ENCODE data around the gene DPP9.

DPP9 gene

GRCh38 chr19:4691373-4691772, 32.3 kb downstream of the DPP9 start:
- no peak overlapping the region for H2AFZ ChIP-seq (ENCODE audit: low read depth, low read length)
- no peak overlapping the region for H3K27ac ChIP-seq (ENCODE audit: low read length)
- no peaks in the 10 kb centered on the region for H3K9me3 ChIP-seq (ENCODE audit: insufficient read depth, low read length)
- no peaks in the 10 kb centered on the region for H3K27me3 ChIP-seq (ENCODE audit: low read depth, low read length)
- no peaks in the 10 kb centered on the region for H3K79me2 ChIP-seq (ENCODE audit: low read length)
- peaks cover 53% of the 10 kb centered on the region for H3K36me3 ChIP-seq (replicated peaks; ENCODE audit: low read depth, low read length)
- no peak overlapping the region for H3K9ac ChIP-seq (ENCODE audit: low read length)
- no peak overlapping the region for H3K4me3 ChIP-seq (ENCODE audit: low read length)
- H3K4me2 ChIP-seq (ENCODE audit: low read length): no peak overlapping the region
- no peak for TF ChIP-seq EZH2phosphoT487 (IDR thresholded peaks at IDR 0.05; ENCODE audit: low read depth)
- H3K4me1 ChIP-seq (ENCODE audit: low read length): no peaks in the 10 kb centered on the region
- H4K20me1 ChIP-seq (ENCODE audit: insufficient read depth, low read length): no peaks in the 10 kb centered on the region

GRCh38 chr19:4690361-4690760, 33.3 kb downstream of the DPP9 start:
- Histone ChIP-seq H3K9ac (ENCODE audit: low read length) (no peak overlapping the region), H2AFZ (ENCODE audit: low read depth, low read length) (no peak overlapping the region), H3K27ac (ENCODE audit: low read length) (no peak overlapping the region), H3K9me3 (ENCODE audit: insufficient read depth, low read length) (no peaks in the 10 kb centered on the region), H4K20me1 (ENCODE audit: insufficient read depth, low read length) (no peaks in the 10 kb centered on the region), H3K79me2 (ENCODE audit: low read length) (no peaks in the 10 kb centered on the region), H3K4me3 (ENCODE audit: low read length) (no peak overlapping the region), H3K27me3 (ENCODE audit: low read depth, low read length) (no peaks in the 10 kb centered on the region), H3K36me3 (replicated peaks; ENCODE audit: low read depth, low read length) (peaks cover 52% of the 10 kb centered on the region), H3K4me2 (ENCODE audit: low read length) (no peak overlapping the region), H3K4me1 (ENCODE audit: low read length) (no peaks in the 10 kb centered on the region)
- TF ChIP-seq, protein P1, sequence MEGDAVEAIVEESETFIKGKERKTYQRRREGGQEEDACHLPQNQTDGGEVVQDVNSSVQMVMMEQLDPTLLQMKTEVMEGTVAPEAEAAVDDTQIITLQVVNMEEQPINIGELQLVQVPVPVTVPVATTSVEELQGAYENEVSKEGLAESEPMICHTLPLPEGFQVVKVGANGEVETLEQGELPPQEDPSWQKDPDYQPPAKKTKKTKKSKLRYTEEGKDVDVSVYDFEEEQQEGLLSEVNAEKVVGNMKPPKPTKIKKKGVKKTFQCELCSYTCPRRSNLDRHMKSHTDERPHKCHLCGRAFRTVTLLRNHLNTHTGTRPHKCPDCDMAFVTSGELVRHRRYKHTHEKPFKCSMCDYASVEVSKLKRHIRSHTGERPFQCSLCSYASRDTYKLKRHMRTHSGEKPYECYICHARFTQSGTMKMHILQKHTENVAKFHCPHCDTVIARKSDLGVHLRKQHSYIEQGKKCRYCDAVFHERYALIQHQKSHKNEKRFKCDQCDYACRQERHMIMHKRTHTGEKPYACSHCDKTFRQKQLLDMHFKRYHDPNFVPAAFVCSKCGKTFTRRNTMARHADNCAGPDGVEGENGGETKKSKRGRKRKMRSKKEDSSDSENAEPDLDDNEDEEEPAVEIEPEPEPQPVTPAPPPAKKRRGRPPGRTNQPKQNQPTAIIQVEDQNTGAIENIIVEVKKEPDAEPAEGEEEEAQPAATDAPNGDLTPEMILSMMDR (IDR thresholded peaks at IDR 0.05; ENCODE audit: low read depth, low read length): no peak

DNA sequence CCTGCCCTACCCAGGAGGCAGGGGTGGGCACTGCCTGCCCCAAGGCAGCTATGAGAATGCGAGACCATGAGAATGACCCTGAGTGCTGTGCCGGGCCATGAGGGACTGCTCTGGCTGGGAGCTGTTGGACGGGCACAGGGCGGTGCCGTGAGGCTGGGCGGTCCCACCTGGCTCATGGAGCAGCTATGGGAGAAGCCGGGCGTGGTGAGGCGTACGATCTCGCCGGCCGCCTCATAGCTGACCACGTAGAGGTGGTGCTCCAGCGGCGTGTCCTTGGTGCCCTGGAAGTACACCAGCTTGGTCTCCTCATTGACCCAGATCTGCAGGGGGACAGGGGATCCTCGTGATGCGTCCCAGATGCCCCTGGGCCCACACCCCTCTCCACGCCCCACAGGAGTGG, 34.2 kb downstream of the DPP9 start:
- peaks cover 46% of the 10 kb centered on the region for H3K36me3 ChIP-seq (replicated peaks; ENCODE audit: low read depth, low read length)
- H2AFZ ChIP-seq (ENCODE audit: low read depth, low read length): no peak overlapping the region
- H4K20me1 ChIP-seq (ENCODE audit: insufficient read depth, low read length): no peaks in the 10 kb centered on the region
- H3K4me1 ChIP-seq (ENCODE audit: low read length): no peaks in the 10 kb centered on the region
- no peak overlapping the region for H3K27ac ChIP-seq (ENCODE audit: low read length)
- no peak overlapping the region for H3K4me2 ChIP-seq (ENCODE audit: low read length)
- TF ChIP-seq EZH2phosphoT487 (IDR thresholded peaks at IDR 0.05; ENCODE audit: low read depth): no peak
- TF ChIP-seq, protein P1 (IDR thresholded peaks at IDR 0.05; ENCODE audit: low read depth, low read length): no peak
- H3K4me3 ChIP-seq (ENCODE audit: low read length): no peak overlapping the region
- H3K27me3 ChIP-seq (ENCODE audit: low read depth, low read length): no peaks in the 10 kb centered on the region
- H3K9me3 ChIP-seq (ENCODE audit: insufficient read depth, low read length): no peaks in the 10 kb centered on the region
- no peak overlapping the region for H3K9ac ChIP-seq (ENCODE audit: low read length)
- H3K79me2 ChIP-seq (ENCODE audit: low read length): no peaks in the 10 kb centered on the region

DNA sequence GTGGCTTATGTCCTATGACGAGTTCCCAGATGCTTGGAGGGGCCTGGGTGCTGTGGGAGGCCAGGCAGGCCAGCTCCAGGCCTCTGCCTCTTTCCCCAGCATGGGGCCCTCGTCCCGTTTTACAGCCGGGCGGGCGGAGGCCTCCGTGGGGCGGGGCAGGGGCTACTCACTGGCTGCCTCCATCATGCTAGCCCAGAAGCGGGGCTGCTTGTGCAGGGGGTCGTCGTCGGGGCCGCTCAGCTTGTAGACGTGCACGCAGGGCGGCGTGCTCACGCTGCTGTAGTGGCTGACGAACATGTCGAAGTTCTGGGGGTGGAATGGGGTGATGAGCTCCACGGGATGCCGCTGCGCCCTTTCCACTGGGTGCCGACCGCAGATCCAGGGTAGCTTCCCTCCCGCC, 35.1 kb downstream of the DPP9 start:
- Histone ChIP-seq H3K27me3 (ENCODE audit: low read depth, low read length) (no peaks in the 10 kb centered on the region), H3K27ac (ENCODE audit: low read length) (no peak overlapping the region), H3K36me3 (replicated peaks; ENCODE audit: low read depth, low read length) (peaks cover 42% of the 10 kb centered on the region), H2AFZ (ENCODE audit: low read depth, low read length) (no peak overlapping the region), H3K79me2 (ENCODE audit: low read length) (no peaks in the 10 kb centered on the region), H3K9me3 (ENCODE audit: insufficient read depth, low read length) (no peaks in the 10 kb centered on the region), H4K20me1 (ENCODE audit: insufficient read depth, low read length) (no peaks in the 10 kb centered on the region), H3K4me3 (ENCODE audit: low read length) (no peak overlapping the region), H3K4me1 (ENCODE audit: low read length) (no peaks in the 10 kb centered on the region), H3K9ac (ENCODE audit: low read length) (no peak overlapping the region), H3K4me2 (ENCODE audit: low read length) (no peak overlapping the region)
- TF ChIP-seq EZH2phosphoT487 (IDR thresholded peaks at IDR 0.05; ENCODE audit: low read depth): no peak
- TF ChIP-seq, protein P1 (IDR thresholded peaks at IDR 0.05; ENCODE audit: low read depth, low read length): no peak

DNA sequence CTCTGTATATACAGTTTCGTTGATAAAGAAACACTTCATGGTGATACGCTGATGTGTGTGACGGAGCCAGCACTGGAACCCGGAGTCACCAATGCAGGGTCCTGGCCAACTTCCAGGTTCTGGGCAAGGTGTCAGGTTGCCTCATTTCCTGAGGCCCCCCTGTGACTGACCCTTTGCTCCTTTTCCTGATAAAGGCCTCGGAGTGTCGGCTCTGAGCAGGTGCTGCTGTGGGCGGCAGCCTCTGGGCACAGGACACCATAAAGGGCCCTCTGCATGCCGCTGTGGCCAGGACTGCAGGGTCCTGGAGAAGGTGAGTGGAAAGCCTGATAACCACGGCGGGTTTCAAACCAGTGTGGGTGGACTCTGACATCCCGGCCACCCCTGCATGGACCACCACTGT, 36.2 kb downstream of the DPP9 start:
- Histone ChIP-seq H3K9ac (ENCODE audit: low read length) (no peak overlapping the region), H3K27me3 (ENCODE audit: low read depth, low read length) (no peaks in the 10 kb centered on the region), H4K20me1 (ENCODE audit: insufficient read depth, low read length) (no peaks in the 10 kb centered on the region), H2AFZ (ENCODE audit: low read depth, low read length) (no peak overlapping the region), H3K36me3 (replicated peaks; ENCODE audit: low read depth, low read length) (peaks cover 37% of the 10 kb centered on the region), H3K4me3 (ENCODE audit: low read length) (no peak overlapping the region), H3K4me2 (ENCODE audit: low read length) (no peak overlapping the region), H3K9me3 (ENCODE audit: insufficient read depth, low read length) (no peaks in the 10 kb centered on the region), H3K27ac (ENCODE audit: low read length) (no peak overlapping the region), H3K79me2 (ENCODE audit: low read length) (no peaks in the 10 kb centered on the region), H3K4me1 (ENCODE audit: low read length) (no peaks in the 10 kb centered on the region)
- no peak for TF ChIP-seq EZH2phosphoT487 (IDR thresholded peaks at IDR 0.05; ENCODE audit: low read depth)
- TF ChIP-seq, protein P1 (IDR thresholded peaks at IDR 0.05; ENCODE audit: low read depth, low read length): no peak
